Tibial artery (tissue), 4 donors: ENCODE results near the gene CKAP5.
A peak's percentile ranks its signal among the peaks of the same experiment; 100 is the strongest.

ENCODE experiments used
- DNase-seq, 2 donors: peaks; one replicate each; pipeline ENCODE4 v3.0.0-alpha.2; 2019
- H3K27ac ChIP-seq, 2 donors: fragments of 200-600 bp; sonication (generic) in 1 of 2; 1 replicate in 1 of 2; 2 replicates in 1 of 2; pipeline ENCODE4 v1.5.1; 2018 to 2019; ENCODE audit warnings: mild to moderate bottlenecking in 1 of 2
- H3K27me3 ChIP-seq, 2 donors: fragments of 200-600 bp; sonication (generic) in 1 of 2; one replicate each; pipeline versions ENCODE4 v1.5.1 to v1.6.0; 2016 to 2019
- H3K36me3 ChIP-seq, 3 donors: fragments of 200-600 bp; sonication (generic) in 2 of 3; one replicate each; pipeline ENCODE4 v1.5.1; 2016 to 2019; ENCODE audit warnings: mild to moderate bottlenecking in 2 of 3
- H3K4me1 ChIP-seq, 4 donors: fragments of 200-600 bp; sonication (generic) in 2 of 4; 1 replicate in 3 of 4; 2 replicates in 1 of 4; pipeline ENCODE4 v1.5.1; 2016 to 2019
- H3K4me3 ChIP-seq, 2 donors: fragments of 200-600 bp; sonication (generic) in 1 of 2; 1 replicate in 1 of 2; 2 replicates in 1 of 2; pipeline ENCODE4 v1.5.1; 2018 to 2019; ENCODE audit warnings: mild to moderate bottlenecking in 2 of 2
- H3K9me3 ChIP-seq, 3 donors: fragments of 200-600 bp; sonication (generic) in 1 of 3; one replicate each; pipeline ENCODE4 v1.5.1; 2016 to 2019
- CTCF ChIP-seq, 2 experiments: fragments of 200-600 bp in 1 of 2; fragments of 450-650 bp in 1 of 2; IDR thresholded peaks; one replicate each; pipeline ENCODE4 v1.5.1; 2017 to 2019; ENCODE audit warnings: antibody characterized with exemption in 2 of 2, mild to moderate bottlenecking in 1 of 2, moderate library complexity in 1 of 2
- intact Hi-C: fragments of 100-400 bp; cut with DNase I; formaldehyde crosslinking; loops from one replicate; pipeline ENCODE4 v1.15.0; 2023; ENCODE audit warnings: low total_unique reads

Gene CKAP5

GRCh38 chr11:46845740-46846509 lies at the start of gene CKAP5:
CKAP5 (minus strand) TSS chr11:46846280; CDS start chr11:46821231, 25,049 bp downstream.
- H3K36me3 ChIP-seq = no peaks in the 10 kb centered on the region
- H3K27me3 ChIP-seq = no peaks in the 10 kb centered on the region
- H3K4me3 ChIP-seq = peak within 1 kb of the TSS; percentile 68 to 93
- no peaks in the 10 kb centered on the region for H3K9me3 ChIP-seq
- intact Hi-C loops = no loop called here
- peaks cover 0 to 19% (median 14%) of the 10 kb centered on the region in 4 donors for H3K4me1 ChIP-seq
- peak within 1 kb of the TSS; percentile 65 to 86 for H3K27ac ChIP-seq
- peak in 1 of 2 experiments; percentile 10 for TF ChIP-seq CTCF (IDR thresholded peaks at IDR 0.05)
- peak; percentile 93 to 94 for DNase-seq

- Histone ChIP-seq H3K9me3 (no peaks in the 10 kb centered on the region), H3K27me3 (no peaks in the 10 kb centered on the region), H3K4me1 (peaks cover 0 to 11% (median 3%) of the 10 kb centered on the region in 4 donors), H3K4me3 (no peak overlapping the region), H3K36me3 (peaks cover 0 to 15% (median 4%) of the 10 kb centered on the region in 3 donors), H3K27ac (no peak overlapping the region)
- no peak for TF ChIP-seq CTCF (IDR thresholded peaks at IDR 0.05)
- intact Hi-C loops = loop anchor here (10.0 kb wide), 1 partner anchor 459 kb away; the partner anchor contains the start of gene MYBPC3
- DNase-seq = no peak
Measured at GRCh38 chr11:46895821-46896220, 49.7 kb upstream of the CKAP5 start.

GRCh38 chr11:46894961-46895360 lies 48.9 kb upstream of the CKAP5 start:
- Histone ChIP-seq H3K27ac (no peak overlapping the region), H3K9me3 (no peaks in the 10 kb centered on the region), H3K27me3 (no peaks in the 10 kb centered on the region), H3K4me3 (no peak overlapping the region), H3K36me3 (peaks cover 0 to 15% (median 4%) of the 10 kb centered on the region in 3 donors), H3K4me1 (peaks cover 0 to 11% (median 3%) of the 10 kb centered on the region in 4 donors)
- no peak for DNase-seq
- TF ChIP-seq CTCF (IDR thresholded peaks at IDR 0.05) = no peak
- intact Hi-C loops = loop anchor here (10.0 kb wide), 1 partner anchor 460 kb away; the partner anchor contains the start of gene MYBPC3

GRCh38 chr11:46894506-46894905 lies 48.4 kb upstream of the CKAP5 start:
- peaks cover 0 to 10% (median 4%) of the 10 kb centered on the region in 3 donors for H3K36me3 ChIP-seq
- TF ChIP-seq CTCF (IDR thresholded peaks at IDR 0.05) = no peak
- intact Hi-C loops = loop anchor here (10.0 kb wide), 1 partner anchor 460 kb away; the partner anchor contains the start of gene MYBPC3

GRCh38 chr11:46892838-46893237 lies 46.8 kb upstream of the CKAP5 start:
- no peak for TF ChIP-seq CTCF (IDR thresholded peaks at IDR 0.05)
- intact Hi-C loops = loop anchor here (10.0 kb wide), 1 partner anchor 462 kb away; the partner anchor contains the start of gene MYBPC3
- Histone ChIP-seq H3K4me3 (no peak overlapping the region), H3K27me3 (no peaks in the 10 kb centered on the region), H3K36me3 (peaks cover 0 to 6% (median 4%) of the 10 kb centered on the region in 3 donors), H3K27ac (no peak overlapping the region), H3K4me1 (peaks cover 0 to 11% (median 3%) of the 10 kb centered on the region in 4 donors), H3K9me3 (no peaks in the 10 kb centered on the region)
- no peak for DNase-seq

More at GRCh38 chr11:46894506-46894905, 48.4 kb upstream of the CKAP5 start:
- Histone ChIP-seq H3K4me3 (no peak overlapping the region), H3K27ac (no peak overlapping the region), H3K27me3 (no peaks in the 10 kb centered on the region), H3K4me1 (peaks cover 0 to 11% (median 3%) of the 10 kb centered on the region in 4 donors), H3K9me3 (no peaks in the 10 kb centered on the region)
- DNase-seq = no peak
